HUES64 (cell line): Measurements from ENCODE around the gene SERINC3.

ENCODE experiments used
- H3K27ac ChIP-seq: 2 replicates; pipeline ENCODE4 v1.7.0; 2013; ENCODE audit warnings: low read depth, low read length, inconsistent platforms
- H3K27me3 ChIP-seq: 2 replicates; pipeline ENCODE4 v1.6.1; 2013; ENCODE audit warnings: mild to moderate bottlenecking, low read length; ENCODE audit not compliant: insufficient read depth
- H3K36me3 ChIP-seq: 2 replicates; pipeline ENCODE4 v1.6.1; 2013; ENCODE audit warnings: mild to moderate bottlenecking, low read length; ENCODE audit not compliant: insufficient read depth
- H3K4me1 ChIP-seq: 2 replicates; pipeline ENCODE4 v1.6.1; 2013; ENCODE audit warnings: mild to moderate bottlenecking, low read length, moderate library complexity; ENCODE audit not compliant: insufficient read depth
- H3K4me3 ChIP-seq: 2 replicates; pipeline ENCODE4 v1.5.1; 2013; ENCODE audit warnings: mild to moderate bottlenecking, low read length, moderate library complexity
- H3K9ac ChIP-seq: 2 replicates; pipeline ENCODE4 v1.6.1; 2013; ENCODE audit warnings: mild to moderate bottlenecking, low read depth, low read length
- H3K9me3 ChIP-seq: 2 replicates; pipeline ENCODE4 v1.6.1; 2013; ENCODE audit warnings: low read depth, low read length; ENCODE audit not compliant: insufficient read depth
- WGBS: fragments of 150-250, 120-280 bp; methylation state at CpG from one replicate; pipeline ENCODE4 v1.1.7; 2013; ENCODE audit warnings: missing lambda C conversion rate; 5-methylcytosine and 5-hydroxymethylcytosine counted together

SERINC3 gene

GRCh38 chr20:44450281-44450889 lies 71.5 kb downstream of the SERINC3 start:
- Histone ChIP-seq H3K27ac (no peak overlapping the region), H3K9ac (no peak overlapping the region), H3K27me3 (no peaks in the 10 kb centered on the region; the same call in 1 of the 2 replicates)

GRCh38 chr20:44449864-44450263 lies 72.0 kb downstream of the SERINC3 start:
- WGBS, result 91% methylated on average over 6 of the region's 7 CpGs
- no peaks in the 10 kb centered on the region for H3K36me3 ChIP-seq
- no peaks in the 10 kb centered on the region for H3K9me3 ChIP-seq
- H3K27ac ChIP-seq, result no peak overlapping the region
- no peaks in the 10 kb centered on the region for H3K4me1 ChIP-seq
- no peak overlapping the region for H3K9ac ChIP-seq
- no peaks in the 10 kb centered on the region; the same call in 1 of the 2 replicates for H3K27me3 ChIP-seq
- H3K4me3 ChIP-seq, result no peak overlapping the region

More at GRCh38 chr20:44450281-44450889, 71.5 kb downstream of the SERINC3 start:
- no peaks in the 10 kb centered on the region for H3K36me3 ChIP-seq
- H3K4me3 ChIP-seq, result no peak overlapping the region
- no peaks in the 10 kb centered on the region for H3K9me3 ChIP-seq
- no peaks in the 10 kb centered on the region for H3K4me1 ChIP-seq
- 85% methylated on average over 3 of the region's 3 CpGs for WGBS

GRCh38 chr20:44448753-44449546 lies 72.9 kb downstream of the SERINC3 start:
- Histone ChIP-seq H3K9me3 (no peaks in the 10 kb centered on the region), H3K9ac (no peak overlapping the region), H3K27me3 (no peaks in the 10 kb centered on the region; the same call in 1 of the 2 replicates), H3K27ac (no peak overlapping the region), H3K36me3 (no peaks in the 10 kb centered on the region), H3K4me1 (no peaks in the 10 kb centered on the region), H3K4me3 (no peak overlapping the region)
- 78% methylated on average over 9 of the region's 9 CpGs for WGBS

GRCh38 chr20:44447827-44448419 lies 73.9 kb downstream of the SERINC3 start:
- H3K9ac ChIP-seq, result no peak overlapping the region
- no peak overlapping the region for H3K27ac ChIP-seq
- WGBS, result 88% methylated on average over 3 of the region's 3 CpGs
- no peaks in the 10 kb centered on the region for H3K9me3 ChIP-seq
- no peaks in the 10 kb centered on the region for H3K4me1 ChIP-seq
- no peak overlapping the region for H3K4me3 ChIP-seq
- no peaks in the 10 kb centered on the region; the same call in 1 of the 2 replicates for H3K27me3 ChIP-seq
- no peaks in the 10 kb centered on the region for H3K36me3 ChIP-seq
